NOMO-1 treated with DMSO at 0.1 percent for 48 hours (cell line): ENCODE measurements around the gene SLC39A11.

Experiments used
- DNase-seq: peaks from one replicate; lab custom pipeline; 2025; ENCODE audit not compliant: unreplicated experiment; lab: John Stamatoyannopoulos, UW

Gene SLC39A11

GRCh38 chr17:73111386-73111785 lies 18.9 kb upstream of the SLC39A11 start:
- no peak for DNase-seq

GRCh38 chr17:73107191-73107590 lies 14.7 kb upstream of the SLC39A11 start:
- no peak for DNase-seq

GRCh38 chr17:73105431-73105830 lies 12.9 kb upstream of the SLC39A11 start:
- no peak for DNase-seq

GRCh38 chr17:73104450-73104849 lies 12.0 kb upstream of the SLC39A11 start:
- DNase-seq: no peak

GRCh38 chr17:73103641-73104335 lies 11.3 kb upstream of the SLC39A11 start:
- peak; percentile 94 for DNase-seq

GRCh38 chr17:73101031-73101430 lies 8.5 kb upstream of the SLC39A11 start:
- DNase-seq: no peak

- DNase-seq: no peak
Observed at GRCh38 chr17:73100363-73100762, 7.9 kb upstream of the SLC39A11 start.

- DNase-seq: peak; percentile 16
Observed at GRCh38 chr17:73099511-73099910, 7.0 kb upstream of the SLC39A11 start.

- DNase-seq: no peak
Observed at GRCh38 chr17:73098919-73099318, 6.4 kb upstream of the SLC39A11 start.

GRCh38 chr17:73097973-73098765 lies 5.7 kb upstream of the SLC39A11 start:
- DNase-seq: peak; percentile 7

GRCh38 chr17:73096866-73097265 lies 4.4 kb upstream of the SLC39A11 start:
- peak; percentile 80 for DNase-seq

GRCh38 chr17:73096211-73096610 lies 3.7 kb upstream of the SLC39A11 start:
- no peak for DNase-seq

- no peak for DNase-seq
Observed at GRCh38 chr17:73093286-73093685, 798 bp upstream of the SLC39A11 start.

- peak; percentile 62 for DNase-seq
Observed at GRCh38 chr17:73091770-73092522, 542 bp downstream of the SLC39A11 start.

- no peak for DNase-seq
Observed at GRCh38 chr17:73091410-73091769, 1.1 kb downstream of the SLC39A11 start.

GRCh38 chr17:73090396-73091202 lies 1.9 kb downstream of the SLC39A11 start:
- DNase-seq: no peak

GRCh38 chr17:73089322-73090317 lies 2.9 kb downstream of the SLC39A11 start:
- no peak for DNase-seq

GRCh38 chr17:73088561-73088960 lies 3.9 kb downstream of the SLC39A11 start:
- DNase-seq: no peak

GRCh38 chr17:73083432-73083831 lies 9.1 kb downstream of the SLC39A11 start:
- no peak for DNase-seq

GRCh38 chr17:73074566-73074965 lies 17.9 kb downstream of the SLC39A11 start:
- no peak for DNase-seq
